GM19328 (cell line): ENCODE measurements around the gene LRRC25.
"Not testable (repeated sequence)": the region's sequence is repeated elsewhere in the genome, so short reads cannot be mapped to it uniquely, and the experiment has no call there.

Experiments used
- ATAC-seq: cut with Tn5 transposase; IDR thresholded peaks from one replicate; pipeline ENCODE4 v1.9.1; 2021; ENCODE audit warnings: mild to moderate bottlenecking, moderate library complexity; ENCODE audit not compliant: unreplicated experiment

The LRRC25 gene

GRCh38 chr19:18383622-18384021, 13.8 kb downstream of the LRRC25 start:
- ATAC-seq: not testable (repeated sequence)

DNA sequence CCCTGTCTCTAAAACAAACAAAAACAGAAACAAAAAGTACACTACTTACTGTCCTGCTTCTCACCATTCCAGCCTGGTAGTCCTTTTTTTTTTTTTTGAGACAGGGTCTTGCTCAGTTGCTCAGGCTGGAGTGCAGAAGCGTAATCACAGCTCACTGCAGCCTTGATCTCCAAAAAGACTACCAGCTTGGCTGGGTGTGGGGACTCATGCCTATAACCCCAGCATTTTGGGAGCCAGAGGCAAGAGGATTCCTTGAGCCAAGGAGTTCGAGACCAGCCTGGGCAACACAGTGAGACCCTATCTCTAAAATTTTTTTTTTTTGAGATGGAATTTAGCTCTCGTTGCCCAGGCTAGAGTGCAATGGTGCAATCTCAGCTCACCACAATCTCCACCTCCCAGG, 16.6 kb downstream of the LRRC25 start:
- ATAC-seq: no peak

- ATAC-seq: no peak
Measured at GRCh38 chr19:18379803-18380747, 17.3 kb downstream of the LRRC25 start.

DNA sequence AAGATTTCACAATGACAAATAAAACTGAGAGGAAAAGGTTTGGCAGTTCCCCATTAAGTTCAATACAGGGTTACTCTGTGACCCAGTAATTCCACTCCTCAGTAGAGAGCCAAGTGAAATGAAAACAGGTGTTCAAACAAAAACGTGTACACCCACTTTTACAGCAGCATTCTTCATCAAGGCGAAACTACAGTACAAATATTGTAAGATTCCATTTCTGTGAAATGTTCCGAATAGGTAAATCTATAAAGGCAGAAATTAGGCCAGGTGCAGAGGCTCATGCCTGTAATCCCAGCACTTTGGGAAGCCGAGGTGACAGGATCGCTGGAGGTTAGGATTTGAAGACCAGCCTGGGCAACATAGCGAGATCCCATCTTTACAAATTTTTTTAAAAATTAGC, 20.4 kb downstream of the LRRC25 start:
- ATAC-seq: no peak

DNA sequence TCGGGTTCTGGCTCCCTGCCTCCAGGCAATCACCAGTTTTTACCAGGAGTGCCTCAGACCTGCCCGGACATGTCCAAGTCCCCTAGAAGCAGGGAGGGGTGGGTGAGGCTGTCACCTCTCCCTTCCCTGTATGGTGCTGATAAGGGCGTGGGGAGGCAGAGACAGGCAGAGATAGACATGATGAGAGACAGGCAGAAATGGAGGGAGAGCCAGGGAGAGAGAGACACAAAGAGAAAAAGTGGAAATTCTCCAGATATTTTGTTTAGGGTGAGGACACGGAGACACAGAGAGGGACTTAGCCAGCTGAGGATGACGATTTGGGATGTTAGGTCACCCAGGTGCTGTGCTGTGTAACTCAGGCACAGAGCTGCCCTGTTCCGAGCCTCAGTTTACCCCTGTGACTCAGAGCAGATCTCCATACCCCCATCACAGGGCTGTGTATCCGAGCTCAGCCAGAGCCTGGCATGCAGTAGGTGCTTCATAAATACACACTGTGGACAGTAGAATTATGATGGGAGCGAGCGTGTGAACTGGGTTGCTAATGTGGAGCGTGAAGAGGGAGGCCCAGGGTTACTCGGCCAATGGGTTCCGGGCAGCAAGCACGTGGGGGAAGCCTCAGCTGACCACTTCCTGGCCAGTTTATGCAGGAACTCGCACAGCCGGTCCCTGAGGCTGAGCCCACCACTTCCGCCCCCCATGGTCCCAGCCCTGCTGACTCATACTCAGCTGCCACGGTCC, 23.4 kb downstream of the LRRC25 start:
- peak; percentile 84 for ATAC-seq

- ATAC-seq: no peak
Measured at GRCh38 chr19:18373407-18373891, 24.0 kb downstream of the LRRC25 start.

- ATAC-seq: no peak
Measured at GRCh38 chr19:18368504-18369222, 28.8 kb downstream of the LRRC25 start.

GRCh38 chr19:18366021-18366435, 31.4 kb downstream of the LRRC25 start:
- no peak for ATAC-seq

DNA sequence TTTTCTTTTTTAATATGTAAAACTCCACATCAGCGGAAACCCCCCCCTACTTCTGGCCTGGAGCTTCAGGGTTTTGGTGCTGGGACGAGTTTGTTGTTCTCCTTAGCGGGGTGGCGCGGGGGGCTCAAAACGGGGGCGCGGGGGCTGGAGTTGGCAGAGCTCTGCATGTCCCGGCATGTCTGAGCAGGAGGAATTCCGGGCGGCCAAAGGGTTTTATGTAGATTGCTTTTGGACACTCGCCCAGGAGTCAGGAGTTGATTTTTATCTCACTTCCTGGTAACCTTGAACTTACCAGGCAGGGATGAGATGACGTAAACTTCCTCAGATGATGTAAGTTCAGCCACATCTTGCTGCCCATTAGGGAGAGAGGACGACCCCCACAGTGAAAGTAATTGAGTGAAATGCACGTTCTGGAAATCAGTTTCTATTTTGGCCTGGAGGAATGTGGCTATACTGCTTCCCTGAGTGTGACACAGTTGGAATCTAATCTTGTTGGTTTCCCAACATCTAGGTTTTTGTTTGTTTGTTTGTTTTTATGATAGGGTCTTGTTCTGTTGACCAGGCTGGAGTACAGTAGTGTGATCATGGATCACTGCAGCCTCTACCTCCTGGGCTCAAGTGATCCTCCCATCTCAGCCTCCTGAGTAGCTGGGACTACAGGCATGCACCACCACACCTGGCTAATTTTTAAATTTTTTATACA, 32.4 kb downstream of the LRRC25 start:
- ATAC-seq: no peak

DNA sequence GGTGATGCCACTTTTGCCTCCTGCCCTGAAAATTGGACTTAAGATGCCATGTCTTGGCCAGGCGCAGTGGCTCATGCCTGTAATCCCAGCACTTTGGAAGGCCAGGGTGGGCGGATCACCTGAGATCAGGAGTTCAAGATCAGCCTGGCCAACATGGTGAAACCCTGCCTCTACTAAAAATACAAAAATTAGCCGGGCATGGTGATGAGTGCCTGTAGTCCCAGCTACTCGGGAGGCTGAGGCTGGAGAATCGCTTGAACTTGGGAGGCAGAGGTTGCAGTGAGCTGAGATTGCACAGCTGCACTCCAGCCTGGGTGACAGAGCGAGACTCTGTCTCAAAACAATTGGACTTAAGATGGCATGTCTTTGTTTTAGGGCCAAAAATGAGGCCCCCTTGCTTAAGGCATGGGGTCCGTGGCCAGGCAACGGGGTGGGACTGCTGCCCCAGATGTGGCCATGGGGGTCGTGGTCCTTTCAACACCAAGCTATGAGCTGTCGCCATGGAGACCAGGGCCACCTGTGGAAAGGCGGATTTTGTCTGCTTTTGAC, 33.1 kb downstream of the LRRC25 start:
- ATAC-seq: not testable (repeated sequence)

DNA sequence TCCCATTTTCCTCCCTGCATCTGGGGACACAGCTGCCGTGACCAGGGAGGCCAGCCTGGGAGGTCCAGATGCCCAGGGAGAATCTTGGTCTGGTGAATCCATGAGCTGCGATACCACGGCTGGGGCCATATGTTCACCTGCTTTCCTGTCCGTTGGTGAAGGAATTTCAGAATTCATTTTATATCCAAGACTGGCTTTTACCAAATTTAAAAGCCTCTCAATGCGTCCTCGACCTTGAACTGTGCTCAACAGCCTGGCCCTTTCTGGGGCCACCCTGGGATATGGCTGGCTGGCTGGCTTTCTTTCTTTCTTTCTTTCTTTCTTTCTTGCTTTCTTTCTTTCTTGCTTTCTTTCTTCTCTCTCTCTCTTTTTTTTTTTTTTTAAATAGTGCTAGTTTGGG, 33.6 kb downstream of the LRRC25 start:
- ATAC-seq: no peak

GRCh38 chr19:18362934-18363542, 34.4 kb downstream of the LRRC25 start:
- no peak for ATAC-seq

GRCh38 chr19:18361646-18362045, 35.8 kb downstream of the LRRC25 start:
- no peak for ATAC-seq

DNA sequence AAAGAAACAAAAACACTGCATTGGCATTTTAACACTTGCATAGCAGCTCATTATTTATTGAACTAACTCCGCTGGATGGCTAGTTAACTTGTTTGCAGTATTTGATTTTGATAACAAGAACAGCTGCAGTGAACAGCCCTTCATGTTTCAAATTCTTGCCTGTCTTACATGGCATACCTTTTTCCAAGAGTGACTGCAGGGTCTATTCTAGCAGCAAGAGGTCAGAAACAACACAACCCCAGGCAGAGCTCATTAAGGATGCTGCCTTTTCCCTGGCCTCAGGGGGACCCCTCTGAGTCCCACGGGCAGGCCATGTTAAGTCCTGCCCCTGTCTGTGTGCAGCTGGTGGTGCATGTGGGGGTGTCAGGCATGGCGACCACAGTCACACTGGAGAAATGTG, 40.4 kb downstream of the LRRC25 start:
- ATAC-seq: no peak

DNA sequence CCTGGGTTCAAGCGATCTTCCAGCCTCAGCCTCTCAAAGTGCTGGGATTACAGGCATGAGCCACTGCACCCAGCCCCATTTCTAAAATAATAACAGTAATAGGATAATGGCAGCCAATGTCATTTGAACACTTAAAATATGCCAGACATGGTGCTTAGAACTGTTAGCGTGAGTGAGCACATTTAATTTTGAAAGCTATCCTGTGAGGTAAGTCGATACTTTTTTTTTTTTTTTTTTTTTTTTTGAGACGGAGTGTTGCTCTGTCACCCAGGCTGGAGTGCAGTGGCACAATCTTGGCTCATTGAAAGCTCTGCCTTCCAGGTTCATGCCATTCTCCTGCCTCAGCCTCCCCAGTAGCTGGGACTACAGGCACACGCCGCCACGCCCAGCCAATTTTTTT, 42.7 kb downstream of the LRRC25 start:
- ATAC-seq: not testable (repeated sequence)

DNA sequence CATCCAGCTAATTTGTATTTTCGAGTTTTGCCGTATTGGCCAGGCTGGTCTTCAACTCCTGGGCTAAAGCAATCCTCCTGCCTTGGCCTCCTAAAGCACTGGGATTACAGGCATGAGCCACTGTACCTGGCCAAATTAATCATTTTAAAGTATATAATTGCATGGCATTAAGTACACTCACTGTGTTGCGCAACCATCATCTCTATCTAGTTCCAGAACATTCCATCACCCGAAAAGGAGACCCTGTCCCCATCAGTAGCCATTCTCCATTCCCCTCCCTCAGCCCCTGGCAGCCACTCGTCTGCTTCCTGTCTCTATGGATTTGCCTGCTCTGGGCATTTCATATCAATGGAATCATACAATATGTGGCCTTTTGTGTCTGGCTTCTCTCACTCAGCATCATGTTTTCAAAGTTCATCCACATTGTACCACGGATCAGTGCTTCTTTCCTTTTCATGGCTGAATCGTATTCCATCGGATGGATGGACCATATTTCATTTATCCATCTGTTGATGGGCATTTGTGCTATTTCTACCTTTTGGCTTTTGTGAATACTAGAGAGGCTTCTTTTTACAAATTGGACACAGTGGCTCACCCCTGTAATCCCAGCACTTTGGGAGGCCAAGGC, 43.9 kb downstream of the LRRC25 start:
- ATAC-seq: no peak

- ATAC-seq: no peak
Measured at GRCh38 chr19:18351544-18351943, 45.9 kb downstream of the LRRC25 start.

DNA sequence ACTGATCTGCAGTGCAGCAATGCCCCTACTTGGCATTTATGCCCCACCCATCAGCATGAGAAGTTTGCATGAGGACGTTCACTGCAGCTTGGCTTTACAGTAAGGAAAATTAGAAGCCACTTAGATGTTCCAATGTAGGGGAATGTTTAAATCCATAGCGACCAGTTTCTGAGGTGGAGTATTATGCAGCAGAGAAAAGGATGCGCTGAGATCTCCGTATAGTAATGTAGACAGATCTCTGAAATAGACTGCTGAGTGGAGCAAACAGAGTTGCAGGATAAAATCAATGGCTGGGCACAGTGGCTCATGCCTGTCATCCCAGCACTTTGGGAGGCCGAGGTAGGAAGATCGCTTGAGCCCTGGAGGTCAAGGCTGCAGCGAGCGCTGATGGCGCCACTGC, 46.9 kb downstream of the LRRC25 start:
- no peak for ATAC-seq

GRCh38 chr19:18349524-18350128, 47.8 kb downstream of the LRRC25 start:
- no peak for ATAC-seq
